Measurements from ENCODE around the gene USP25. TPM values are rescaled to one million over a fixed set of nuclear protein-coding genes. Genes with fewer than 3 reads are reported as not detected.

USP25 gene
- total and polyA plus RNA-seq, 2 experiments from 2014 or later = 23.5 to 39.0 TPM

- no peaks in the 10 kb centered on the region for H3K27me3 ChIP-seq
- TF ChIP-seq, protein P1, sequence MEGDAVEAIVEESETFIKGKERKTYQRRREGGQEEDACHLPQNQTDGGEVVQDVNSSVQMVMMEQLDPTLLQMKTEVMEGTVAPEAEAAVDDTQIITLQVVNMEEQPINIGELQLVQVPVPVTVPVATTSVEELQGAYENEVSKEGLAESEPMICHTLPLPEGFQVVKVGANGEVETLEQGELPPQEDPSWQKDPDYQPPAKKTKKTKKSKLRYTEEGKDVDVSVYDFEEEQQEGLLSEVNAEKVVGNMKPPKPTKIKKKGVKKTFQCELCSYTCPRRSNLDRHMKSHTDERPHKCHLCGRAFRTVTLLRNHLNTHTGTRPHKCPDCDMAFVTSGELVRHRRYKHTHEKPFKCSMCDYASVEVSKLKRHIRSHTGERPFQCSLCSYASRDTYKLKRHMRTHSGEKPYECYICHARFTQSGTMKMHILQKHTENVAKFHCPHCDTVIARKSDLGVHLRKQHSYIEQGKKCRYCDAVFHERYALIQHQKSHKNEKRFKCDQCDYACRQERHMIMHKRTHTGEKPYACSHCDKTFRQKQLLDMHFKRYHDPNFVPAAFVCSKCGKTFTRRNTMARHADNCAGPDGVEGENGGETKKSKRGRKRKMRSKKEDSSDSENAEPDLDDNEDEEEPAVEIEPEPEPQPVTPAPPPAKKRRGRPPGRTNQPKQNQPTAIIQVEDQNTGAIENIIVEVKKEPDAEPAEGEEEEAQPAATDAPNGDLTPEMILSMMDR (IDR thresholded peaks at IDR 0.05; ENCODE audit: low read depth, low read length) = no peak
Observed at GRCh38 chr21:15860541-15860940, 130.8 kb downstream of the USP25 start.

DNA sequence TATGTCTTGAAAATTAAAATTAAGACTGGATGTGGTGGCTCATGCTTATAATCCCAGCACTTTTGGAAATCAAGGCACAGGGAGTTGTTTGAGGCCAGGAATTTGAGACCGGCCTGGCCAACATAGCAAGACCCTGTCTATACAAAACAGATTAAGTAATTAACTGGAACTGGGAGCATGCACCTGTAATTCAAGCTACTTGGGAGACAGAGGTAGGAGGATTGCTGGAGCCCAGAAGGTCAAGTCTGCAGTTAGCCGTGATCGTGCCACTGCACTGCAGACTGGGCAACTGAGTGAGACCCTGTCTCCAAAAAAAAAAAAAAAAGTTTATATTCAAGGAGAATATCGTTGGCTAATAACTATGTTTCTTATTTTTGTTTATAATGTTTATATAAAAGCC lies 139.2 kb downstream of the USP25 start:
- H3K4me1 ChIP-seq (ENCODE audit: low read depth) = no peaks in the 10 kb centered on the region
- no peaks in the 10 kb centered on the region for H3K9me3 ChIP-seq (ENCODE audit: low read depth)
- H3K4me3 ChIP-seq = no peak overlapping the region
- TF ChIP-seq, protein P1 (IDR thresholded peaks at IDR 0.05; ENCODE audit: low read depth, low read length) = no peak
- H3K27me3 ChIP-seq = no peaks in the 10 kb centered on the region
- peaks cover 43% of the 10 kb centered on the region for H3K36me3 ChIP-seq
- no peak for DNase-seq (ENCODE audit: low read depth in 1 of 2, low spot score in 1 of 2)
- H3K27ac ChIP-seq = no peak overlapping the region

More at GRCh38 chr21:15860541-15860940, 130.8 kb downstream of the USP25 start:
- H3K36me3 ChIP-seq = no peaks in the 10 kb centered on the region
- no peak for DNase-seq (ENCODE audit: low read depth in 1 of 2, low spot score in 1 of 2)
- H3K27ac ChIP-seq = no peak overlapping the region
- no peaks in the 10 kb centered on the region for H3K9me3 ChIP-seq (ENCODE audit: low read depth)
- no peaks in the 10 kb centered on the region for H3K4me1 ChIP-seq (ENCODE audit: low read depth)
- H3K4me3 ChIP-seq = no peak overlapping the region

DNA sequence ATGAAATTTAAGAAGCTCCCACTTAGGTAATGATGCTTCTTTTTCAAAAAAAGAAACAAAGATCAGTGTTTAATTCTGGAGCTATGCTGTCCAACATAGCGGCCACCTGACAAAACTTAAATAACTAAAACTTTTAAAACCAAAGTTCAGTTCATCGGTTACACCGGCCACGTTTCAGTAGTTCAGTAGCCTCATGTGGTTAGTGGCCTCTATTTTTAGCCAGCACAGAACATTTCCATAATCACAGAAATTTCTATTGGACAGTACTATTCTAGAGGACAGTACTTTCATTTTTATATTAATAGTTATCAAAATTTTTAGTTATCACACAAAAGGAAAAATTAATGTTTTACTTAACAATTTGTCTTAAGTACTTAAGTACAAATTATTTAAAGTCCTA lies 141.0 kb downstream of the USP25 start:
- no peak for DNase-seq (ENCODE audit: low read depth in 1 of 2, low spot score in 1 of 2)
- H3K36me3 ChIP-seq = peaks cover 61% of the 10 kb centered on the region
- no peaks in the 10 kb centered on the region for H3K4me1 ChIP-seq (ENCODE audit: low read depth)
- no peaks in the 10 kb centered on the region for H3K9me3 ChIP-seq (ENCODE audit: low read depth)
- no peak overlapping the region for H3K27ac ChIP-seq
- H3K27me3 ChIP-seq = no peaks in the 10 kb centered on the region
- TF ChIP-seq, protein P1 (IDR thresholded peaks at IDR 0.05; ENCODE audit: low read depth, low read length) = no peak
- no peak overlapping the region for H3K4me3 ChIP-seq

DNA sequence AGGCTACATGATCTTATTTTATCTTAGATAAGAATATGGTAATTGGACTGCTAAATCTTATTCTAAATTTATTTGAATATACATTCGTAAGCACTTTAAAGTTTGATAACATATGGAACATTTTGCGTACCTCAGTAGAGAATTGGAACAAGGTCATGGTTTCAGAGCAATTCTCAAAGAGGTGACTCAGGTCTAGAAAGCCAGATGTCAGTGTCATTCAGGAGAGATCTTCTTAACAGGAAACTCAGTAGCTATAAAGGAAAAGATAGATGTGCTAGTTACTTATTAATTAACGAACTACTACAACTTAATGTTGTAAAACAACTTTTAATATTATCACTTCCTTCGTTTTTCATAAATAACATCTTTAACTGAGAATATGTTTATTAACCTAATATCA lies 142.5 kb downstream of the USP25 start:
- TF ChIP-seq, protein P1 (IDR thresholded peaks at IDR 0.05; ENCODE audit: low read depth, low read length) = no peak
- H3K9me3 ChIP-seq (ENCODE audit: low read depth) = no peaks in the 10 kb centered on the region
- no peak overlapping the region for H3K4me3 ChIP-seq
- H3K36me3 ChIP-seq = peaks cover 65% of the 10 kb centered on the region
- no peaks in the 10 kb centered on the region for H3K27me3 ChIP-seq
- H3K4me1 ChIP-seq (ENCODE audit: low read depth) = no peaks in the 10 kb centered on the region
- no peak overlapping the region for H3K27ac ChIP-seq
- DNase-seq (ENCODE audit: low read depth in 1 of 2, low spot score in 1 of 2) = no peak

- H3K36me3 ChIP-seq = peaks cover 69% of the 10 kb centered on the region
- no peaks in the 10 kb centered on the region for H3K4me1 ChIP-seq (ENCODE audit: low read depth)
- no peak overlapping the region for H3K4me3 ChIP-seq
- H3K27me3 ChIP-seq = no peaks in the 10 kb centered on the region
- TF ChIP-seq, protein P1 (IDR thresholded peaks at IDR 0.05; ENCODE audit: low read depth, low read length) = no peak
- no peak for DNase-seq (ENCODE audit: low read depth in 1 of 2, low spot score in 1 of 2)
- H3K27ac ChIP-seq = no peak overlapping the region
- H3K9me3 ChIP-seq (ENCODE audit: low read depth) = no peaks in the 10 kb centered on the region
Observed at GRCh38 chr21:15874615-15875014, 144.8 kb downstream of the USP25 start.

DNA sequence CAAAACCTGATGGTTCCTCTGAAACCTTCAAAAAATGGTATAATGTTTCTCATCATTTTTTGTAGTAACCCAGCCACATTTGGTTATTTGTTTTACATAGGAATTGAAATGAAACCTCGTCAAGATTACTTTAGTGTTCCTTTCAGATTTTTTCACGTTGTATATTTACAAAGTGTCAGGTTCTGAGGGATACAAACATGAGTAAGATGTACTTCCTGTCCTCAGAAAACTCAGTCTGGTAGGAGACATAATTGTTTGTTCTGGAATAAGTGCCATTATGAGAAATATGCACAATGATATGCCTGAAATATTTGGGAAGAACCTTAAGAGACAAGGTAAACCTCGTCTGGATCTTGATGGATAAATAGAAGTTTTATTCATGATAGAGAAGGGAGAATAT lies 145.5 kb downstream of the USP25 start:
- no peaks in the 10 kb centered on the region for H3K9me3 ChIP-seq (ENCODE audit: low read depth)
- TF ChIP-seq, protein P1 (IDR thresholded peaks at IDR 0.05; ENCODE audit: low read depth, low read length) = no peak
- no peaks in the 10 kb centered on the region for H3K4me1 ChIP-seq (ENCODE audit: low read depth)
- no peak overlapping the region for H3K27ac ChIP-seq
- no peaks in the 10 kb centered on the region for H3K27me3 ChIP-seq
- H3K4me3 ChIP-seq = no peak overlapping the region
- peaks cover 63% of the 10 kb centered on the region for H3K36me3 ChIP-seq
- DNase-seq (ENCODE audit: low read depth in 1 of 2, low spot score in 1 of 2) = no peak
